Testis (tissue), 2 donors: ENCODE results near the gene SMARCB1.

Source experiments
- POLR2A ChIP-seq: fragments of 450-650 bp; IDR thresholded peaks from one replicate; pipeline ENCODE4 v1.6.1; 2017; ENCODE audit warnings: antibody characterized with exemption, mild to moderate bottlenecking, moderate library complexity
- TF ChIP-seq, protein P1 (sequence below), 3 experiments: fragments of 450-650 bp in 2 of 3; fragments of 200-600 bp in 1 of 3; sonication (generic) in 1 of 3; IDR thresholded peaks; one replicate each; pipeline ENCODE4 v1.5.1; 2016 to 2019; ENCODE audit warnings: antibody characterized with exemption in 3 of 3, mild to moderate bottlenecking in 2 of 3, moderate library complexity in 1 of 3

DNA sequence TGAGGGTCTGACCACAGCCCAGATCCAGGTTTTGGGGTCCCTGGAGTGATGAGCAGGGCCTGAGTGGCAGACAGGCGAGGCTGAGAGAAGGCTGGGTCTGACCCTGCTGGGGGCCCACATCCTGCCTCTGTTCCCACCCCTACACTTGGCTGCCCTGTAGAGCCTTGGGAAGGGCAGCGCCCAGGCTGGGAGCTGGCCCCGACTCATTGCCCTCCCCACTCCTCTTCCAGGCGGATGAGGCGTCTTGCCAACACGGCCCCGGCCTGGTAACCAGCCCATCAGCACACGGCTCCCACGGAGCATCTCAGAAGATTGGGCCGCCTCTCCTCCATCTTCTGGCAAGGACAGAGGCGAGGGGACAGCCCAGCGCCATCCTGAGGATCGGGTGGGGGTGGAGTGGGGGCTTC, 47.1 kb downstream of the SMARCB1 start:
- TF ChIP-seq, protein P1, sequence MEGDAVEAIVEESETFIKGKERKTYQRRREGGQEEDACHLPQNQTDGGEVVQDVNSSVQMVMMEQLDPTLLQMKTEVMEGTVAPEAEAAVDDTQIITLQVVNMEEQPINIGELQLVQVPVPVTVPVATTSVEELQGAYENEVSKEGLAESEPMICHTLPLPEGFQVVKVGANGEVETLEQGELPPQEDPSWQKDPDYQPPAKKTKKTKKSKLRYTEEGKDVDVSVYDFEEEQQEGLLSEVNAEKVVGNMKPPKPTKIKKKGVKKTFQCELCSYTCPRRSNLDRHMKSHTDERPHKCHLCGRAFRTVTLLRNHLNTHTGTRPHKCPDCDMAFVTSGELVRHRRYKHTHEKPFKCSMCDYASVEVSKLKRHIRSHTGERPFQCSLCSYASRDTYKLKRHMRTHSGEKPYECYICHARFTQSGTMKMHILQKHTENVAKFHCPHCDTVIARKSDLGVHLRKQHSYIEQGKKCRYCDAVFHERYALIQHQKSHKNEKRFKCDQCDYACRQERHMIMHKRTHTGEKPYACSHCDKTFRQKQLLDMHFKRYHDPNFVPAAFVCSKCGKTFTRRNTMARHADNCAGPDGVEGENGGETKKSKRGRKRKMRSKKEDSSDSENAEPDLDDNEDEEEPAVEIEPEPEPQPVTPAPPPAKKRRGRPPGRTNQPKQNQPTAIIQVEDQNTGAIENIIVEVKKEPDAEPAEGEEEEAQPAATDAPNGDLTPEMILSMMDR (IDR thresholded peaks at IDR 0.05) = no peak
- no peak for TF ChIP-seq POLR2A
